ENCODE measurements around the gene PKP2. TPM values are rescaled to one million over a fixed set of nuclear protein-coding genes. Genes with fewer than 3 reads are reported as not detected.

The PKP2 gene
- total and polyA plus RNA-seq, 2 of the 4 experiments (the other 2 are of a cell fraction), result 0.10 to 0.18 TPM

- TF ChIP-seq MXI1 (IDR thresholded peaks at IDR 0.05; ENCODE audit: borderline replicate concordance, low read depth, low read length) (no peak), NFE2L2 (IDR thresholded peaks at IDR 0.05; ENCODE audit: low read depth, low read length) (no peak), RAD21 (IDR thresholded peaks at IDR 0.05; ENCODE audit: low read length) (no peak), FOS (IDR thresholded peaks at IDR 0.05; ENCODE audit: low read depth, low read length) (no peak), POLR2A (IDR thresholded peaks at IDR 0.05; ENCODE audit: low read depth, low read length) (no peak), BHLHE40 (IDR thresholded peaks at IDR 0.05; ENCODE audit: low read depth, low read length) (no peak), CEBPB (IDR thresholded peaks at IDR 0.05; ENCODE audit: low read depth, low read length) (no peak)
- 98% methylated on average over 7 of the region's 10 CpGs; no CpG with 5 or more reads in 1 of the 2 experiments for WGBS, 2 experiments (ENCODE audit: extremely low coverage in 2 of 2, insufficient read length in 1 of 2)
- Histone ChIP-seq H2AK5ac (ENCODE audit: low read depth, low read length) (no peak overlapping the region), H3K14ac (replicated peaks; ENCODE audit: low read depth, low read length) (no peak overlapping the region), H2BK15ac (ENCODE audit: low read depth, low read length) (no peak overlapping the region), H4K91ac (ENCODE audit: insufficient read depth, low read depth, low read length) (no peak overlapping the region), H3K4me3 (ENCODE audit: insufficient read depth, low read depth, low read length) (no peak overlapping the region), H3K18ac (ENCODE audit: low read depth, low read length) (no peak overlapping the region), H3K27ac (ENCODE audit: insufficient read depth, low read length) (no peak overlapping the region), H4K5ac (ENCODE audit: low read depth, low read length) (no peak overlapping the region), H4K20me1 (ENCODE audit: insufficient read depth, low read length) (no peaks in the 10 kb centered on the region), H3K4me1 (ENCODE audit: control insufficient read depth, insufficient read depth, low read length) (no peaks in the 10 kb centered on the region), H2BK5ac (ENCODE audit: low read depth, low read length, poor library complexity, severe bottlenecking) (no peak overlapping the region), H3K4ac (ENCODE audit: low read depth, low read length) (no peak overlapping the region), H3K27me3 (ENCODE audit: control insufficient read depth, insufficient read depth, low read length) (no peaks in the 10 kb centered on the region), H3K23ac (ENCODE audit: low read depth, low read length) (no peak overlapping the region), H3K9ac (ENCODE audit: low read depth, low read length) (no peak overlapping the region), H3K56ac (ENCODE audit: extremely low read depth, insufficient read depth, low read length) (no peak overlapping the region), H2BK120ac (ENCODE audit: low read depth, low read length) (no peak overlapping the region), H2AFZ (replicated peaks; ENCODE audit: low read length, poor library complexity) (no peak overlapping the region), H3K4me2 (ENCODE audit: low read depth, low read length) (no peak overlapping the region), H3K79me1 (ENCODE audit: low read depth in 1 of 2, low read length in 2 of 2) (peaks cover 0 to 6% of the 10 kb centered on the region in 2 experiments; a peak in 2 of 4 replicates), H3K9me3 (ENCODE audit: control insufficient read depth, insufficient read depth, low read length) (no peaks in the 10 kb centered on the region), H4K8ac (ENCODE audit: low read depth in 2 of 2, low read length in 2 of 2) (no peak overlapping the region), H3K9me1 (ENCODE audit: insufficient read depth, low read length) (no peaks in the 10 kb centered on the region), H3K36me3 (ENCODE audit: control insufficient read depth, insufficient read depth, low read length) (peaks cover 20% of the 10 kb centered on the region), H2AK9ac (replicated peaks; ENCODE audit: low read depth, low read length, poor library complexity) (no peak overlapping the region), H2BK20ac (ENCODE audit: low read depth, low read length) (no peak overlapping the region)
- POLR2A ChIA-PET (ENCODE audit: unreplicated experiment), result no interaction called here
- ATAC-seq (ENCODE audit: low read depth) (no peak), DNase-seq (no peak)
- in situ Hi-C loops (cut with MboI; ENCODE audit: low sequenced_read_pairs) (no loop called here), intact Hi-C loops (cut with micrococcal nuclease) (no loop called here), dilution Hi-C loops (cut with HindIII; ENCODE audit: low sequenced_read_pairs, unreplicated experiment) (no loop called here)
- BruUV-seq (replicated peaks), result no TSS peak
- CTCF ChIA-PET, result no interaction called here
Measured at GRCh38 chr12:32742133-32742532, 154.4 kb downstream of the PKP2 start.

Other genes starting within 250 kb of the PKP2 start
- gene DNM1L, start 217.5 kb downstream of the PKP2 start, total RNA-seq (2012; rRNA removed), result 70.1 and 102 TPM in 2 replicates
- gene DNM1L, start 217.5 kb downstream of the PKP2 start, polyA plus RNA-seq (2012; rRNA removed), result 36.7 and 44.8 TPM in 2 replicates
- 21.9 and 26.9 TPM in 2 replicates for gene YARS2, start 140.9 kb downstream of the PKP2 start, total RNA-seq (2012; rRNA removed)
- gene YARS2, start 140.9 kb downstream of the PKP2 start, polyA plus RNA-seq (2012; rRNA removed), result 15.3 and 16.4 TPM in 2 replicates